ENCODE measurements around the gene KCNAB2. TPM values are rescaled to one million over a fixed set of nuclear protein-coding genes. Genes with fewer than 3 reads are reported as not detected.

Gene KCNAB2
- total RNA-seq, 1 experiment from 2014 or later, result 10.3 TPM

- TF ChIP-seq FOXP4 (CRISPR knock-in tag; IDR thresholded peaks at IDR 0.05) (no peak), ZNF138 (CRISPR knock-in tag; conservative IDR thresholded peaks at IDR 0.05) (no peak), ZNF512 (CRISPR knock-in tag; IDR thresholded peaks at IDR 0.05; ENCODE audit: borderline replicate concordance) (no peak)
These were observed 46.1 kb downstream of the KCNAB2 start (continued) for GRCh38 chr1:6091823-6092109.

- Mint-ChIP-seq H3K36me3 (no peaks in the 10 kb centered on the region), H3K9me3 (no peaks in the 10 kb centered on the region), H3K27ac (no peak overlapping the region), H3K4me1 (no peaks in the 10 kb centered on the region), H3K4me3 (no peak overlapping the region), H3K27me3 (ENCODE audit: low read depth) (no peaks in the 10 kb centered on the region)
- no peak for DNase-seq (ENCODE audit: low spot score)
- ChIA-PET CTCF (interaction anchor here (1.2 to 1.9 kb wide), 2 partner anchors 10 to 17 kb away, joined by 3 to 8 read pairs; no protein-coding TSS in a partner anchor), POLR2A (no interaction called here)
- TF ChIP-seq ATF2 (CRISPR knock-in tag; IDR thresholded peaks at IDR 0.05; ENCODE audit: borderline replicate concordance, low read depth) (no peak), ZNF121 (CRISPR knock-in tag; IDR thresholded peaks at IDR 0.05) (no peak), EMX1 (CRISPR knock-in tag; IDR thresholded peaks at IDR 0.05) (no peak), CTCF (IDR thresholded peaks at IDR 0.05) (no peak), ZNF263 (CRISPR knock-in tag; IDR thresholded peaks at IDR 0.05; ENCODE audit: low read depth) (no peak), NFE2L1 (CRISPR knock-in tag; IDR thresholded peaks at IDR 0.05) (no peak), ATF1 (CRISPR knock-in tag; IDR thresholded peaks at IDR 0.05) (no peak), SMAD4 (CRISPR knock-in tag; IDR thresholded peaks at IDR 0.05) (no peak), TEAD4 (CRISPR knock-in tag; IDR thresholded peaks at IDR 0.05) (no peak), GABPB1 (CRISPR knock-in tag; IDR thresholded peaks at IDR 0.05) (no peak), IRF2 (CRISPR knock-in tag; IDR thresholded peaks at IDR 0.05; ENCODE audit: borderline replicate concordance, low read depth) (no peak), STAT6 (CRISPR knock-in tag; conservative IDR thresholded peaks at IDR 0.05; ENCODE audit: low read depth) (no peak), E2F4 (CRISPR knock-in tag; IDR thresholded peaks at IDR 0.05; ENCODE audit: borderline replicate concordance, low read depth) (no peak), ZNF219 (CRISPR knock-in tag; IDR thresholded peaks at IDR 0.05; ENCODE audit: borderline replicate concordance) (no peak), GRHL2 (CRISPR knock-in tag; IDR thresholded peaks at IDR 0.05; ENCODE audit: insufficient replicate concordance, severe bottlenecking) (no peak), MYBL2 (CRISPR knock-in tag; IDR thresholded peaks at IDR 0.05) (no peak)
- ATAC-seq, result no peak
These were observed 46.5 kb downstream of the KCNAB2 start for GRCh38 chr1:6092211-6092610.

Data from WTC11 (cell line).